ENCODE measurements around the gene GP1BB. TPM values are rescaled to one million over a fixed set of nuclear protein-coding genes. Genes with fewer than 3 reads are reported as not detected.
A peak's percentile ranks its signal among the peaks of the same experiment; 100 is the strongest.

Gene GP1BB
- total RNA-seq, 1 experiment from 2014 or later, result 4.3 TPM

DNA sequence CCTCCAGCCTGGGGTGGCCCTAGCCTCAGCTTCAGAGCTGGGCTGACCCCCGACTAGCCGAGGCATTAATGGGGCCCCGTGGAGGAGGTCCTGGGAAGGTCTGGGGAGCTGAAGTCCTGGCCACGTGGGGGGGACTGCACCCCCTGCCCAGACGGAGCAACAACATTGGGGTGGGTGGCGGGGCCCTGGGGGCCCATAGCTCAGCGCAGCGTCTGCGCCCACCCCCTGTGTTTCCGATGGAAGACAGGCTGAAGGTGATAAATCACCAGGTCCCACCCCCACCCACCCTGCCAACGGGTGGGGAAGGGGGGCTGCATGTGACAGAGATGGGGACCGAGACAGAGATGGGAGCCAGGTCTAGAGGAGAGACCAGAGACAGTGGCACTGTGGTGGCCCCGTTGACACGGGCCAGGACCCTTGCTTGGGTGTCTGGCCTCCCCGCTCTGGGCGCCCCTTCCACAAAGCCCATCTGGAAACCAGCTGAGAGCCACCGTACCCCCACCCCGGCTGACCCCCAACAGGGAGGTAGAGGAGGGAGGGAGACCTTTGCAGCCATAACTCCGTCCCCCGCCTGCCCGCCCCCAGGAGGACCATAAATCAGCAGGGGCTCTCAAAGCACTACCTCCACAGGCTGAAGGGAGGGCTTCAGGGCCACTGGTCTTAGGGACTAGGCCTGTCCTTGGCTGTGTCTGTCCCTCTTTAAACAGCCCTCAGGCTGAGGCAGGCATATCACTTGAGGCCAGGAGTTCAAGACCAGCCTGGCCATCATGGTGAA is 8.2 kb downstream of the GP1BB start:
- H3K4me3 Mint-ChIP-seq, result no peak overlapping the region
- ChIA-PET POLR2A (interaction anchor here (1.0 kb wide), 1 partner anchor 123 kb away, joined by 4 read pairs; the partner anchor contains the start of genes GNB1L and RTL10), CTCF (interaction anchor here (0.7 to 4.6 kb wide), 38 partner anchors 10 to 698 kb away, joined by 3 to 155 read pairs (median 8); no protein-coding TSS in a partner anchor)
- no peaks in the 10 kb centered on the region for H3K9me3 Mint-ChIP-seq
- no peak for ATAC-seq
- peaks cover 40% of the 10 kb centered on the region for H3K27me3 Mint-ChIP-seq (ENCODE audit: low read depth)
- H3K27ac Mint-ChIP-seq, result no peak overlapping the region
- DNase-seq (ENCODE audit: low spot score), result no peak
- TF ChIP-seq, protein P1, sequence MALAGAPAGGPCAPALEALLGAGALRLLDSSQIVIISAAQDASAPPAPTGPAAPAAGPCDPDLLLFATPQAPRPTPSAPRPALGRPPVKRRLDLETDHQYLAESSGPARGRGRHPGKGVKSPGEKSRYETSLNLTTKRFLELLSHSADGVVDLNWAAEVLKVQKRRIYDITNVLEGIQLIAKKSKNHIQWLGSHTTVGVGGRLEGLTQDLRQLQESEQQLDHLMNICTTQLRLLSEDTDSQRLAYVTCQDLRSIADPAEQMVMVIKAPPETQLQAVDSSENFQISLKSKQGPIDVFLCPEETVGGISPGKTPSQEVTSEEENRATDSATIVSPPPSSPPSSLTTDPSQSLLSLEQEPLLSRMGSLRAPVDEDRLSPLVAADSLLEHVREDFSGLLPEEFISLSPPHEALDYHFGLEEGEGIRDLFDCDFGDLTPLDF (CRISPR knock-in tag; IDR thresholded peaks at IDR 0.05), result no peak
- TF ChIP-seq SP1 (CRISPR knock-in tag; conservative IDR thresholded peaks at IDR 0.05) (no peak), RORB (CRISPR knock-in tag; IDR thresholded peaks at IDR 0.05) (no peak)
- TF ChIP-seq, protein P2, sequence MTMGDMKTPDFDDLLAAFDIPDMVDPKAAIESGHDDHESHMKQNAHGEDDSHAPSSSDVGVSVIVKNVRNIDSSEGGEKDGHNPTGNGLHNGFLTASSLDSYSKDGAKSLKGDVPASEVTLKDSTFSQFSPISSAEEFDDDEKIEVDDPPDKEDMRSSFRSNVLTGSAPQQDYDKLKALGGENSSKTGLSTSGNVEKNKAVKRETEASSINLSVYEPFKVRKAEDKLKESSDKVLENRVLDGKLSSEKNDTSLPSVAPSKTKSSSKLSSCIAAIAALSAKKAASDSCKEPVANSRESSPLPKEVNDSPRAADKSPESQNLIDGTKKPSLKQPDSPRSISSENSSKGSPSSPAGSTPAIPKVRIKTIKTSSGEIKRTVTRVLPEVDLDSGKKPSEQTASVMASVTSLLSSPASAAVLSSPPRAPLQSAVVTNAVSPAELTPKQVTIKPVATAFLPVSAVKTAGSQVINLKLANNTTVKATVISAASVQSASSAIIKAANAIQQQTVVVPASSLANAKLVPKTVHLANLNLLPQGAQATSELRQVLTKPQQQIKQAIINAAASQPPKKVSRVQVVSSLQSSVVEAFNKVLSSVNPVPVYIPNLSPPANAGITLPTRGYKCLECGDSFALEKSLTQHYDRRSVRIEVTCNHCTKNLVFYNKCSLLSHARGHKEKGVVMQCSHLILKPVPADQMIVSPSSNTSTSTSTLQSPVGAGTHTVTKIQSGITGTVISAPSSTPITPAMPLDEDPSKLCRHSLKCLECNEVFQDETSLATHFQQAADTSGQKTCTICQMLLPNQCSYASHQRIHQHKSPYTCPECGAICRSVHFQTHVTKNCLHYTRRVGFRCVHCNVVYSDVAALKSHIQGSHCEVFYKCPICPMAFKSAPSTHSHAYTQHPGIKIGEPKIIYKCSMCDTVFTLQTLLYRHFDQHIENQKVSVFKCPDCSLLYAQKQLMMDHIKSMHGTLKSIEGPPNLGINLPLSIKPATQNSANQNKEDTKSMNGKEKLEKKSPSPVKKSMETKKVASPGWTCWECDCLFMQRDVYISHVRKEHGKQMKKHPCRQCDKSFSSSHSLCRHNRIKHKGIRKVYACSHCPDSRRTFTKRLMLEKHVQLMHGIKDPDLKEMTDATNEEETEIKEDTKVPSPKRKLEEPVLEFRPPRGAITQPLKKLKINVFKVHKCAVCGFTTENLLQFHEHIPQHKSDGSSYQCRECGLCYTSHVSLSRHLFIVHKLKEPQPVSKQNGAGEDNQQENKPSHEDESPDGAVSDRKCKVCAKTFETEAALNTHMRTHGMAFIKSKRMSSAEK (CRISPR knock-in tag; IDR thresholded peaks at IDR 0.05; ENCODE audit: borderline replicate concordance), result no peak
- TF ChIP-seq, protein P3, sequence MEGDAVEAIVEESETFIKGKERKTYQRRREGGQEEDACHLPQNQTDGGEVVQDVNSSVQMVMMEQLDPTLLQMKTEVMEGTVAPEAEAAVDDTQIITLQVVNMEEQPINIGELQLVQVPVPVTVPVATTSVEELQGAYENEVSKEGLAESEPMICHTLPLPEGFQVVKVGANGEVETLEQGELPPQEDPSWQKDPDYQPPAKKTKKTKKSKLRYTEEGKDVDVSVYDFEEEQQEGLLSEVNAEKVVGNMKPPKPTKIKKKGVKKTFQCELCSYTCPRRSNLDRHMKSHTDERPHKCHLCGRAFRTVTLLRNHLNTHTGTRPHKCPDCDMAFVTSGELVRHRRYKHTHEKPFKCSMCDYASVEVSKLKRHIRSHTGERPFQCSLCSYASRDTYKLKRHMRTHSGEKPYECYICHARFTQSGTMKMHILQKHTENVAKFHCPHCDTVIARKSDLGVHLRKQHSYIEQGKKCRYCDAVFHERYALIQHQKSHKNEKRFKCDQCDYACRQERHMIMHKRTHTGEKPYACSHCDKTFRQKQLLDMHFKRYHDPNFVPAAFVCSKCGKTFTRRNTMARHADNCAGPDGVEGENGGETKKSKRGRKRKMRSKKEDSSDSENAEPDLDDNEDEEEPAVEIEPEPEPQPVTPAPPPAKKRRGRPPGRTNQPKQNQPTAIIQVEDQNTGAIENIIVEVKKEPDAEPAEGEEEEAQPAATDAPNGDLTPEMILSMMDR (IDR thresholded peaks at IDR 0.05), result no peak; the same call in 1 of the 2 replicates
- TF ChIP-seq, protein P4, sequence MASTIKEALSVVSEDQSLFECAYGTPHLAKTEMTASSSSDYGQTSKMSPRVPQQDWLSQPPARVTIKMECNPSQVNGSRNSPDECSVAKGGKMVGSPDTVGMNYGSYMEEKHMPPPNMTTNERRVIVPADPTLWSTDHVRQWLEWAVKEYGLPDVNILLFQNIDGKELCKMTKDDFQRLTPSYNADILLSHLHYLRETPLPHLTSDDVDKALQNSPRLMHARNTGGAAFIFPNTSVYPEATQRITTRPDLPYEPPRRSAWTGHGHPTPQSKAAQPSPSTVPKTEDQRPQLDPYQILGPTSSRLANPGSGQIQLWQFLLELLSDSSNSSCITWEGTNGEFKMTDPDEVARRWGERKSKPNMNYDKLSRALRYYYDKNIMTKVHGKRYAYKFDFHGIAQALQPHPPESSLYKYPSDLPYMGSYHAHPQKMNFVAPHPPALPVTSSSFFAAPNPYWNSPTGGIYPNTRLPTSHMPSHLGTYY (CRISPR knock-in tag; IDR thresholded peaks at IDR 0.05), result no peak
- TF ChIP-seq, protein P5, sequence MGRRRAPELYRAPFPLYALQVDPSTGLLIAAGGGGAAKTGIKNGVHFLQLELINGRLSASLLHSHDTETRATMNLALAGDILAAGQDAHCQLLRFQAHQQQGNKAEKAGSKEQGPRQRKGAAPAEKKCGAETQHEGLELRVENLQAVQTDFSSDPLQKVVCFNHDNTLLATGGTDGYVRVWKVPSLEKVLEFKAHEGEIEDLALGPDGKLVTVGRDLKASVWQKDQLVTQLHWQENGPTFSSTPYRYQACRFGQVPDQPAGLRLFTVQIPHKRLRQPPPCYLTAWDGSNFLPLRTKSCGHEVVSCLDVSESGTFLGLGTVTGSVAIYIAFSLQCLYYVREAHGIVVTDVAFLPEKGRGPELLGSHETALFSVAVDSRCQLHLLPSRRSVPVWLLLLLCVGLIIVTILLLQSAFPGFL (CRISPR knock-in tag; IDR thresholded peaks at IDR 0.05; ENCODE audit: borderline replicate concordance), result no peak
- no peaks in the 10 kb centered on the region for H3K36me3 Mint-ChIP-seq
- H3K4me1 Mint-ChIP-seq, result no peaks in the 10 kb centered on the region

DNA sequence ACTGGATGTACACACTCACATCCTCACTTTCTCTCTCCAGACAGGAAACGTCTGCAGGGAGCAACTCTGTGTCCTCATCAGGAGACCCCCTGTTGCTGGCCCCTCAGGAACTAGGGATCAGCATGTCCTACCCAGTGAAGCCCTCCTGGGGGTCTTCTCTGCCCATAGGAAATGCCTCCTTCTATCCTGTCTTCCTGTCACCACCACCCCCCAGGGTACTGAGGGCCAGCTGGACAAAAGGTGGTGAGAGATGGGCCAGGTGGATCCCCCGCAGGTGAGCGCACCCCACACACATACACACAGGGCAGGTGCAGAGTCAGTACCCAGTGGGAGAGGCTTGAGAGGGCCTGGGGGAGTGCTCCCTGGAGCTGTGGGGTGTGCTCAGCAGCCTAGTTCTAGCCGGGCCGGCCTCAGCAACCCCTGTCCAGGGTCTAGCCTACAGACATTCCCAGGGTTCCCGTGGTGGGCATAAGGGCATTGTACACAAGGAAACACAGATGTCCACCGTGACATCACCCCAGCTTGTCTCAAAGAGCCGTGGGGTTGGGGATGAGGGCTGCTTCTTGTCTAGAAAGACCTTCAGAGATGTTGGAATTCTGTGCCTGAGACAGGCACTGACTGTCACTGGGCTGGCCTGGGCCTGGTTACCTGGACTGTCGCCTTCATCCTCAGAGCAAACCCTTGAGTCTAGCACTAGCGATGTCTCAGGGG is 9.2 kb downstream of the GP1BB start:
- Mint-ChIP-seq H3K4me3 (no peak overlapping the region), H3K27ac (no peak overlapping the region), H3K9me3 (no peaks in the 10 kb centered on the region), H3K36me3 (no peaks in the 10 kb centered on the region), H3K4me1 (no peaks in the 10 kb centered on the region), H3K27me3 (ENCODE audit: low read depth) (peaks cover 30% of the 10 kb centered on the region)
- no peak for ATAC-seq
- ChIA-PET CTCF (interaction anchor here (1.0 to 4.6 kb wide), 6 partner anchors 9 to 221 kb away, joined by 3 to 155 read pairs (median 5); partner anchors contain the start of gene GP1BB), POLR2A (no interaction called here)
- DNase-seq (ENCODE audit: low spot score), result no peak
- 0 out of 2 replicates have a peak, but pooled peaks have one; percentile 17 for TF ChIP-seq ZNF423 (CRISPR knock-in tag; IDR thresholded peaks at IDR 0.05)
- TF ChIP-seq ZNF263 (CRISPR knock-in tag; IDR thresholded peaks at IDR 0.05; ENCODE audit: low read depth), result peak; percentile 47; the same call in 1 of the 2 replicates
- TF ChIP-seq, protein P6, sequence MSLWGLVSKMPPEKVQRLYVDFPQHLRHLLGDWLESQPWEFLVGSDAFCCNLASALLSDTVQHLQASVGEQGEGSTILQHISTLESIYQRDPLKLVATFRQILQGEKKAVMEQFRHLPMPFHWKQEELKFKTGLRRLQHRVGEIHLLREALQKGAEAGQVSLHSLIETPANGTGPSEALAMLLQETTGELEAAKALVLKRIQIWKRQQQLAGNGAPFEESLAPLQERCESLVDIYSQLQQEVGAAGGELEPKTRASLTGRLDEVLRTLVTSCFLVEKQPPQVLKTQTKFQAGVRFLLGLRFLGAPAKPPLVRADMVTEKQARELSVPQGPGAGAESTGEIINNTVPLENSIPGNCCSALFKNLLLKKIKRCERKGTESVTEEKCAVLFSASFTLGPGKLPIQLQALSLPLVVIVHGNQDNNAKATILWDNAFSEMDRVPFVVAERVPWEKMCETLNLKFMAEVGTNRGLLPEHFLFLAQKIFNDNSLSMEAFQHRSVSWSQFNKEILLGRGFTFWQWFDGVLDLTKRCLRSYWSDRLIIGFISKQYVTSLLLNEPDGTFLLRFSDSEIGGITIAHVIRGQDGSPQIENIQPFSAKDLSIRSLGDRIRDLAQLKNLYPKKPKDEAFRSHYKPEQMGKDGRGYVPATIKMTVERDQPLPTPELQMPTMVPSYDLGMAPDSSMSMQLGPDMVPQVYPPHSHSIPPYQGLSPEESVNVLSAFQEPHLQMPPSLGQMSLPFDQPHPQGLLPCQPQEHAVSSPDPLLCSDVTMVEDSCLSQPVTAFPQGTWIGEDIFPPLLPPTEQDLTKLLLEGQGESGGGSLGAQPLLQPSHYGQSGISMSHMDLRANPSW (CRISPR knock-in tag; conservative IDR thresholded peaks at IDR 0.05; ENCODE audit: low read depth), result no peak

All from WTC11 (cell line).